Brain pericyte (primary cell): Measurements from ENCODE around the gene ALG11.
"Not testable (repeated sequence)": the region's sequence is repeated elsewhere in the genome, so short reads cannot be mapped to it uniquely, and the experiment has no call there.

ENCODE experiments used
- DNase-seq: peaks from one replicate; pipeline ENCODE4 v3.0.0-alpha.2; 2012; ENCODE audit warnings: low read depth, low spot score

The ALG11 gene

DNA sequence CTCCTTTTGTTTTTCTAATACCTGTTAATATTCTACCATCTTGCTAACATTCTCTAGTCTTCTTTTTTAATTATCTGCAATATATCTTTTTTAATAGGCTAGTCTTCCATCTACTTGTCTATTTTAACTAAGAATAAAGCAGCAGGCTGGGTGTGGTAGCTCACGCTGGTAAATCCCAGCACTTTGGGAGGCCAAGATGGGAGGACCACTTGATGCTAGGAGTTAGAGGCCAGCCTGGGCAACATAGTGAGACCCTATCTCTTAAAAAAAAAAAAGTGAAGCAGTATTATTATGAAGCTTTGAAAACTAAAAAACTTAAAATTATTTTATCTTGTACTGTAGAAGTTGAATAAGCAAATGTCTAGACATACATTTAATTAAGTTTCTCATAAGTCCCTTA is 15.6 kb downstream of the ALG11 start:
- no peak for DNase-seq

- no peak for DNase-seq
These were observed 17.4 kb downstream of the ALG11 start for GRCh38 chr13:52029569-52029968.

DNA sequence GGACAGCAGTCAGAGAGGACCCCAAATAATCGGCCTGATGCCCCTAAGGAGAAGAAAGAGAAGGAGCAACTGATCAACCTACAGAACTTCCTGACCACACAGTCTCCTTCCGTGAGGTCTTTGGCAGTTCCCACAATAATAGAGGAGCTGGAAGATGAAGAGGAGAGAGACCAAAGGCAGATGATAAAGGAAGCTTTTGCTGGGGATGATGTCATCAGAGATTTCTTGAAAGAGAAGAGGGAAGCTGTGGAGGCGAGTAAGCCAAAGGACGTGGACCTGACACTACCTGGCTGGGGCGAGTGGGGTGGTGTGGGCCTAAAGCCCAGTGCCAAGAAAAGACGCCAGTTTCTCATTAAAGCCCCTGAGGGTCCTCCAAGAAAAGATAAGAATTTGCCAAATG is 18.2 kb downstream of the ALG11 start:
- DNase-seq: not testable (repeated sequence)

- DNase-seq: no peak
These were observed 20.8 kb downstream of the ALG11 start for GRCh38 chr13:52033039-52033438.

DNA sequence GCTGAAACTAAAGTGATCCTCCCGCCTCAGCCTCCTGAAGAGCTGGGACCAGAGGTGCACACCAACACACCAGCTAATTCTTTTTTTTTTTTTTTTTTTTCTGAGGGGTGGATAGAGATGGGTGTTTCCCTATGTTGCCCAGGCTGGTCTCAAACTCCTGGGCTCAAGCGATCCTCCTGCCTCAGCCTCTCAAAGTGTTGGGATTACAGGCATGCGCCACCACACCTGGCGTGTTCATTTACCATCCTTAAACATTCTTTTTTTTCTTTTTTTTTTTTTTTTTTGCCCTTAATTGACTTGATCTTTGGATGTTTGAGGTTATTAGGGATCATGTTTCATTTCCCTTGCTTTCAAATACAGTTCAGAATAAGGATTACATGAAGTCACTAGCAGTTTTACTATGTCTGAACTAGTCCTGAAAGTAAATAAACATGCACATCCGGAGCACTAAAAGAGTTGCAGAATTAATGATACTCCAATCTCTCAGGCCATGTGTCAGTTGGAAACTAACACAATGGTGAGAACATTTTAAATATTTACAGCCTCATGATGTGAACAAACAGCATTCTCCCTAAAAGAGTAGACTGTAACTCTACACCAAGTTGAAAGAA is 22.5 kb downstream of the ALG11 start:
- no peak for DNase-seq

DNA sequence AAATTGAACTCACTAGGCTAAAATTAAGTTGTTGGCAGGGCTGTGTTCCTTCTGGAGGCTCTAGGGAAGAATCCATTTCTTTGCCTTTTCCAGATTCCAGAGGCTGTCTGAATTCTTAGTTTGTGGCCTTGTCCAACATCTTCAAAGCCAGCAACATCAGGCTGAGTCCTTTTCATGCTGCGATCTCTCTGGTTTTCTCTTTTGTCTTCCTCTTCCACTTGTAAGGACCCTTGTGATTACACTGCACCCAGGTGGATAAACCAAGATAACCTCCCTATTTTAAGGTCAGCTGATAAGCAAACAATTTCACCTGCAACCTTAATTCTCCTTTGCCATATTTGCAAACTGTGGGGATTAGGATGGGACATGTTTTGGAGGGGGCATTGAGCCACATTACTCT is 23.8 kb downstream of the ALG11 start:
- no peak for DNase-seq

DNA sequence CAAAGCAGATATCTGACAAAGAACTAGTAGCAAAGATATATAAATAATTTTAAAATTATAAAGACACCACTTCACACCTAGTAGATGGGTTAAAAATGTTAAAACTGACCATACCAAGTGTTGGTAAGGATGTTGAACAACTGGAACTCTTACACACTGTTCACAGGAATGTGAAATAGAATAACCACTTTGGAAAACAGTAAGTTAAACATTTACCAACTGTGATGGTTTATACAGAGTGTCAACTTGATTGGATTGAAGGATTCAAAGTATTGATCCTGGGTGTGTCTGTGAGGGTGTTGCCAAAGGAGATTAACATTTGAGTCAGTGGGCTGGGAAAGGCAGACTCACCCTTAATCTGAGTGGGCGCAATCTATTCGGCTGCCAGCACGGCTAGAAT is 31.5 kb downstream of the ALG11 start:
- no peak for DNase-seq

DNA sequence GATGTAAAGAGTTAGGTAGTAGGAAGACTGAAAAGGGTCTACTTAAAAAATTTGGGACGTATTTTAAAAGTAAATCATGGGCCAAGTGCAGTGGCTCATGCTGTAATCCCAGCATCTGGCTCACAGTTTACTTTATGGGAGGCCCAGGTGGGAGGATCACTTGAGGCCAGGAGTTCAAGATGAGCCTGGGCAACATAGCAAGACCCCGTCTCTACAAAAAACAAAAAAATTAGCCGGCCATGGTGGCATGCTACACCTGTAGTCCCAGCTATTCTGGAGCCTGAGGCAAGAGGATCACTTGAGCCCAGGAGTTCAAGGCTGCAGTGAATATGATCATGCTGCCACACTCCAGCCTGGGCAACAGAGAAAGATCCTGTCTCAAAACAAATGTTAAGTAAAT is 35.3 kb downstream of the ALG11 start:
- DNase-seq: no peak

DNA sequence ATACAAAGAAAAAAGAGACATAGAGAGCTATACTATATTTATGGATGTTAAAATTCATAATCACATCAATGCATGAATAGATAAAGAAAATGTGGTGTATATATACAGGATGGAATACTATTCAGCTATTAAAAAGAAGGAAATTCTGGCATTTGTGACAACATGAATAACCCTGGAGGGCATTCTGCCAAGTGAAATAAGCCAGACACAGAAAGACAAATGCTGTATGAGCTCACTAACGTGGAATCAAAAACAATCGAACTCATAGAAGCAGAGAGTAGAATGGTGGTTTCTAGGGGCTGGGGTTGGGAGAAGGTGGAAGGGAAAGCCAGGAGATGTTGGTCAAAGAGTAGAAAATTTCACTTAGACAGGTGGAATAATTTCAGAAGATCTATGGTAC is 36.3 kb downstream of the ALG11 start:
- no peak for DNase-seq

- no peak for DNase-seq
These were observed 39.2 kb downstream of the ALG11 start for GRCh38 chr13:52051400-52051799.

DNA sequence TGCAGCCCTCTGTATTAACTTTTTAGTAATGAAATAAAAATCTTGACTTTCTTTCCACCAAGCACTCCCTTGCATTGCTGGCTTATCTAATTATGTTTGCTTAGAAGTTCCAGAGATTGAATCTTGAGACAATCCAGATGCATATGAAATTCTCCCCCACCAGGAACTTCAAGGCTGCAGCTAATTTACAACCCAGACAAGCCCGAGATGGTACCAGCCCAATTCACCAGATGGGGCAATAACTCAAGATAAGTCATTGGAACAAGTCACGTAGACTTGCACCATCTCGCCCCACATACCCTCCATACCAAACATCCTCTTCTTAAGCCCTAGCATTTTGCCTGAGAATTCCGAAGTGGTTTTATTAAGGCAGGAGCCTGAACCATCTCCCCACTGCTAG is 41.3 kb downstream of the ALG11 start:
- no peak for DNase-seq

DNA sequence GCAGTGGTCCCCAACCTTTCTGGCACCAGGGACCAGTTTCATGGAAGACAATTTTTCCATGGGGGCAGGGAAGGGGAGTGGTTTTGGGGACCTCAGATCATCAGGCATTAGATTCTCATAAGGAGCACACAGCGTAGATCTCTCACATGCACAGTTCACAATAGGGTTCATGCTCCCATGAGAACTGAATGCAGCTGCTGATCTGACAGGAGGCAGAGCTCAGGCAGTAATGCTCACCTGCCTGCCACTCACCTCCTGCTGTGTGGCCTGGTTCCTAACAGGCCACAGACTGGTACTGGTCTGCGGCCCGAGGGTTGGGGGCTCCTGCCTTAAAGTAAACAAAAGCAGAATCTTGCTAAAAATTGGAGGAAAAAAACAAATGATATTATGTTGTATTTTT is 48.9 kb downstream of the ALG11 start:
- DNase-seq: not testable (repeated sequence)

GRCh38 chr13:52061587-52061986 is 49.4 kb downstream of the ALG11 start:
- DNase-seq: no peak

GRCh38 chr13:52067237-52067636 is 55.0 kb downstream of the ALG11 start:
- no peak for DNase-seq

DNA sequence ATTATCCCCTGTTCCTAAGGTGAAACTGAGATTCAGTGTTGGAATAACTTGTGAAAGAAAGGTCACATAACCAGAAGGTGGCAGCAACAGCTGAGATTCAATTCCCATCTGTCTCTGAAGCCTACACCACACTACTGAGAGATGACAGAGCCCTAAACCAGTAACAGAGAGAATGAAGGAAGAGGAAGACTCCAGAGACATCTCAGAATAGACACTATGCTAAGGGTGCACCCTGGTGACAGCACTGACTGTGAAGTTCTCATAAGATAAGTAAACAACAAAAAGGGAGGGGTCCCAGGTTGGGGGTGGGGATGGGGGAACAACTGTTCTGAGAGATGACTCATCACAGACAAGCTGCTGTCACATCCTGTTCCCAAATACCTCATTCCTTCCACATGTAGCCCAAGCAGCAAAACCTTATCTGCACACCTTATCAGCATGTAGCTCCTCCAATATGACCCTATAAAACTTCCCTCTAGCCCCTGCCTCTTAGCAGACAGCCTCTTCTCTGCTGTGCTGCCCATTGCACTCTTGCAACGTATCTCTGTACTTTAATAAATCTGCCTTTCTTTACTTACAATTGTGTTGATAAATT is 58.8 kb downstream of the ALG11 start:
- no peak for DNase-seq
